NCI-H1417 treated with DMSO at 0.1 percent for 48 hours (cell line): Measurements from ENCODE around the gene EPHA4.
A peak's percentile ranks its signal among the peaks of the same experiment; 100 is the strongest.

Experiments used
- DNase-seq: peaks from one replicate; lab custom pipeline; 2025; lab: John Stamatoyannopoulos, UW

Gene EPHA4

DNA sequence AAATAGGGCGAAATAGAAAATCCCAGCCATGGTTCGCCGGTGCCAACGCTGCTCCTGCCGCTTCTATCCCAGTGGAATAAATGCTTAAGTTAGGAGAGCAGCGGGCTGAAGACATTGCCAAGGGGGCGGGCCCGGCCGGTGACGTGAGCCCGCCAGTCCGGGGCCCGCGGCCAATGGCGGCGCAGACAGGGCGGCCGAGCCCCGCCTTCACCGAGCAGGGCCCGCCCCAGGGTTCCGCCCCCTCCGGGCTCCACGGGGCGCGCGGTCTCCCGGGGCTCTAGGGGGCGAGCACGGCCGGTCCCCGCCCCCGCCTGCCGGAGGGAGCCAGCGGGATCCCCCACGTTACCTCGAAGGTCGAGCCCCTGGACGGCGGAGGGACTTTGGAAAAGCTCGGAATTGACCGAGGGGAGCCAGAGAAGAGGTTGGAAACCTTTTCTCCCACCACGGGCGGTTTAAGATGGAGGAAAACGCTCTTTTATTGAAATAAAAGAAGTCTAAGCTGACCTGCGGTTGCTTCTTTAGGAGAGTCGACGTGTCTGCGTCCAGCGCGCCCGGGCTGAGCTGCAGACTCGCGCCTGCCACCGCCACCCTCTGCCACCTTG is at the start of gene EPHA4:
Gene EPHA4 (minus strand): TSS at position 86 of the 602 bp plus-strand sequence. CDS start 56 bp downstream, at position 30.
- DNase-seq = no peak

DNA sequence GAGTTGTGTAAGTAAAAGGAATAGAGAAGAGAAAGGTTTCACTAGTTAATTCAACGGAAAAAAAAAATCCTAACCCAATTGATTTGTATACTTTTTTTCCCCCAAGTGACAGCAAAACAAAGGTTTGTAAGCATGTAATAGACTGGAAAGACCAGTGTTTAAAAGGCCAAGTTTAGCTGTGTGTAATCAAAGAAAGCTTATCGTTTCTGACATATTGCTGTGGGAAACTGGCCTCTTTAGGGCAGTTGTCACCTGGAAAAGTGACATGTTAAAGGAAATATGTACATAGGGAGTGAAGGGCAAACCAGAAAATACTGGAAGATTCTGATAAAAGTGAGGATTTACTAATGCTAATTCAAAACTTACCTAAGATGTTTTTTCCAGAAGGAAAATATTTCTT is 45.9 kb upstream of the EPHA4 start:
- DNase-seq = no peak

DNA sequence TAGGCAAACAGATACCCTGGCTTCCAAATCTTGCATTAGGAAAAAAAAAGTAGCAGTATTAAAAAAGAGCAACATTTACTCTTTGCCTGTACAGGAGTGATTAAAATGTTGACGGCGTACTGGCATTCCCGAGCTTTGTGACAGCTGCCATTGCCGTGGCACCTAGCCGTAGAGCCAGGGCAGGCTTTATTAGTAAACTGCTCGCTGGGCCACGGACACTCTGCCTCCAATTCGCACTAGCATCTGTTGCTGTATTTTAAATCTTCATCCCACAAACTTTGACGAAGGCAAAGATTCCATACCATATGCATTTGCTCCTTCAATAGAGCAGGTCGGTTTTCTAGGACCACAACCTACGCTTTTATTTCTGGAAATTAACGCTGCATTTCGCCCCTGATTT is 44.5 kb upstream of the EPHA4 start:
- DNase-seq = no peak

DNA sequence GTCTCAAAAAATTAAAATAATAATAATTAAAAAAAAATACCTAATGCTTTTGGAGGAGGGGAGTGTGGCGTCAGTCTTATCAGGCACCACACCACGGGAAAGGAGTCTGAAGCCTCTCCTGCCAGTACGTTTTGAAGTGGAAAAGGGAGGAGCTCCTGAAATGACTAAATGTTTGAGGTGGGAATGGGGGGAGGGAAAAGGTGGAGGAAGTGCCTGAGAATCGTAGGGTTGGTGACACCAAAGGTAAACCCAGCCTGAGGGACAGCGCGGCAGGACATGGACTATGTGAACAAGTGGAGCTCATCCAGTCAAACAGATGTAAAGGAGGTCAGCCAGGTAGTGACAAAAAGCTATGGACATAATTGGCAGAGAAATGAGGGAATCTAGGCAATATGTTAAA is 42.2 kb upstream of the EPHA4 start:
- DNase-seq = no peak

DNA sequence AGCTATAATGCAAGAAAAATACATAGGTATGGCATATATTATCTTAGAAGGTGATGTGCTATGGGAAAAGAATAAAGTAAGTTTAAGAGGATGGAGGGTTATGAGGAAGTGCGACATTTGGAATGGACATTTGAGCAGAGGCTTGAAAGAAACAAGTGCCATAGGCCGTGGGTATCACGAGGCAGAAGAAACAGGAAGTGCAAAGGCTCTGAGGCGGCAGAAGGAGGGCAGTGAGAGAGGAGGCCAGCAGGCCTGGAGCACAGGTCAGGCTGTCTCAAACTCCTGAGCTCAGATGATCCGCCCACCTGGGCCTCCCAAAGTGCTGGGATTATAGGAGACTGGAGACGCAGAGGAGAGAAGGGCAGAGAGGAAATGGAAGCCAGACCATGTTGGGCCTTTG is 40.7 kb upstream of the EPHA4 start:
- DNase-seq = no peak

DNA sequence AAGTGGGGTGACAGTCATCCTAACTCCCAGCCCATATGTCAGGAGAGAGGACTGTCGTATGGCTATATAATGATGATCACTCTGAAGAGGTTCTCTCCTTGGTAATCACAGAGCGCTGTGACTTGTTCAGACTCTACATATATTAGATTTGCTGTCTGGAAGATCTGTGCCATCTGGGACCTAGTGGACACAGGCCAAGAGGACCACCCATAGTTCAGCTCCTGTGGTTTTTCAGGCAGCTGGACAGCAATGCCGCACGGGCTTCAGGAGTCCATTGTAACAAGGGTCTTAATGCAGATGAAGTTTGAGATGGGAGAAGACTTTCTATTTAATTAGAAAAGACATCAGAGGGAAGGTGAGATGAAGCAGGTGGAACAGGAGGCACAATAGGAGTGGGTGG is 40.1 kb upstream of the EPHA4 start:
- DNase-seq = no peak

DNA sequence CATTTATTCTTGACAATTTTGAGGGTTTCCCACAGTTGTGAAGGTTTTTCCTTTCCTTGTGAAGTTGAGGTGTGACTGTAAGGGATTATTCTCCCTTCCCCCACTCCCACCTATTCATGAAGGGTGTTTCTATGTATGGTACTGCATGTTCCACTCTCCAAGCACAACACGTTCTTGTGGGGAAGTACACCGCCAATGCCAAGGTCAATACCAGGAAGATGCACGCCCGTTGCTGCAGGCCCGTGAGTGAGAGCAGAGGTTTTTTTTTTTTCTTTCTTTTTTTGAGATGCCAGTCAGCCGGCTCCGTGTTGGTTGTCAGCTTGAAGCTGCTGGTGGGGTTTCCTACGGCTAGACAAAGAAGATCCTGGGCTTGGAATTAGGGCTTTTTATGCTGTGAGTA is 38.6 kb upstream of the EPHA4 start:
- DNase-seq = no peak

DNA sequence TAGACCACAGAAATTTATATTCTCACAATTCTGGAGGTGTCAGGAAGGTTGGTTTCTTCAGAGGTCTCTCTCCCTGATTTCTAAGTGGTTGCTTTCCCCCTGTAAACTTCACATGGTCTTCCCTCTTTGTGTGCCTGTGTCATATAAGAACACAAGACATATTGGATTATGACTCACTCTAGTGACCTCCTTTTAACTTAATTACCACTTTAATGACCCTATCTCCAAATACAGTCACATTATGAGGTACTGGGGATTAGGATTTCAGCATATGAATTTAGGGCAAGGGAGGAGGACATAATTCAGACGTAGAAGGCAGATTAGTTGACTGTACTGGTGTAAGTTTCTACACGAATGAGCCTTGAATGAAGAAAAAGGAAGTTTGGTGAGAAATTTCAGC is 38.2 kb upstream of the EPHA4 start:
- DNase-seq = no peak

DNA sequence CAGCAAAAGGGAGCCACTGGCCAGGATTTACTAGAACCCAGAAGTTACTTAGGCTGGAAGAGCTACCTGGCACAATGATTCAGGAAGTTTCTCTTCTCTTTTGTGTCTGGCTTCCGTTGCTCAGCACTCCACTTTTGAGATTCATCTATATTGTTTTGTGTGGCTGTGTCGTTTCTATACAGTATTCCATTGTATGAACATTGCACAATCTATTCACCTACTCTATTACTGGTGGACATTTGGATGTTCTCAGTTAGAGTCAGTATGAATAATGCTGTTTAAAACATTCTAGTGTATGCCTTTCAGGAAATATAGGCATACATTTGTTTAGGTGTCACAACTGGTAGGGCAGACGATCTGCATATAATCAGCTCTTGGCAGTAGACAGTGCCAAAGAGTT is 36.3 kb upstream of the EPHA4 start:
- no peak for DNase-seq

DNA sequence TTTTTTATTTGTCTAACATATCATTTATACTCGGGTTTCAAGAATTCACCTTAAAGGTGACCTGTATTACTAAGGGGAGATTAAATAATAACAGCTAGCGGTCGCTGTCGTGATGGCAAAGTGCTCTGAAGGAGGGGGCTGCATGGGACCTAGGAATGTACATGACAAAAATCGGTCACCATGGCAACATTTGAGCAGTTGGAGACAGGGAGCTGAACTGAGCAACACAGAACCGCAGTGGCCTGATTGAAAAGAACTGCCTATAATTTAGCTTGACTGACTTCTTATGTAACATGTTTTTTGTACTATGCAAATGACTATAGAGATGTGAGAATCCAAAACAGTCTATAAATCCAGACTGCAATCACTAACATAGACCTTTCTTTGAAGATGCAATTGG is 34.3 kb upstream of the EPHA4 start:
- DNase-seq = no peak

DNA sequence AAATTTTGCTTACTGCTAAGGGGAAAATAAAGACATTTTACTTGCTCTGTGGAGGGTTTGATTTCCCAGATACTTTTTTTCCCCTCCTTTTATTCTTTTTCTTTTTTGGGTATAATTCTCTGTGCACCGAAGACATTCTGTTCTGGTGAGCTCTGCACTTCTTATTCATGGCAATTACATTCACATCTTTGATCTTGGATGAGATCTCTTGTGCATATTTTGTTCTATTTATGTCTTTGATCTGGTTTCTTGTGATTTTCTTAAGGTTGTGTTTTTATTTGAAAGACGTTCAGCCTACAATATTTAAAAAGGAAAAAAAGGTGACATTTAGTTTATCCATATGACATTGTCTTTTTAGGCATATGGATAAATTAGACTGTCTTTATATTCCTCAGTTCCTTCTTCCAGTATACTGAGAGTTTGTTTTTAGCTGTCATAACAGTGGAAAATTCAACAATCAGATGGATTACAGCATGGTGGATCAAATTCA is 33.7 kb upstream of the EPHA4 start:
- no peak for DNase-seq

DNA sequence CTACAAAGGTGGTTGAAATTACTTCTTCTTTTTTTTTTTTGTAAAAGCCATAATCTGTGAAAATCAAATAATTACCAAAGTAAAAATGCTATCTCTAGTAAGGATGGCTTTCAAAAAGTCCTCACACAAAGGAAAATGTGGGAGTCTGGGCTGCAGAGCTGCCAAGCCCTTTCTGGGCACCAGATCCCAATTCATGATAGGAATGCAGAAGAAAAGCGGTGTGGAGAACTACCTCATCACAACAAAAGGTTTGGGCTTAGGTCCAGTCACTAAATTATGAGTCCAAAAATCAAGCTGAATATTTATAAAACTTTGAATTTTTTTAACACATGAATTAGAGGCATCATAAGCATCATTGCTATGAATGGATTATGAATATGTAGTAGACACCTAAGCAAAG is 30.8 kb upstream of the EPHA4 start:
- DNase-seq = no peak

DNA sequence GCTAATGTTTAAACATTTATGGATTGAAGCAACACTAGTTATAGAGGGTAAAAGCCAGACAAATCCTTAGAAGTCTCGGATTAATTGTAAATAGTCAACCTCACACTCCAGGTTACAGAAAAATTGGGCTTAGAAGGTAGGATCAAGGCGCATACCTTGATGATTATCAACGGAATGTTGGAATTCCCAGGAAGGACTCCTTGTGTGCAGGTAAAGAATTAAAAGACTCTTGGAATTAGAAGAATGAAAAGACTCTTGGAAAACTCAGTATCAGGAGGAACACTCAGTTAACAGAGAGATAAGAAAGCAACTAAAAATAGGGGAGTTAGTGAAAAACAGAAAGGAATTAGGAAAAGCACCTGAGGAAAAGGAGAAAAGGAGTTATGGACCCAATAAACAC is 29.3 kb upstream of the EPHA4 start:
- no peak for DNase-seq

DNA sequence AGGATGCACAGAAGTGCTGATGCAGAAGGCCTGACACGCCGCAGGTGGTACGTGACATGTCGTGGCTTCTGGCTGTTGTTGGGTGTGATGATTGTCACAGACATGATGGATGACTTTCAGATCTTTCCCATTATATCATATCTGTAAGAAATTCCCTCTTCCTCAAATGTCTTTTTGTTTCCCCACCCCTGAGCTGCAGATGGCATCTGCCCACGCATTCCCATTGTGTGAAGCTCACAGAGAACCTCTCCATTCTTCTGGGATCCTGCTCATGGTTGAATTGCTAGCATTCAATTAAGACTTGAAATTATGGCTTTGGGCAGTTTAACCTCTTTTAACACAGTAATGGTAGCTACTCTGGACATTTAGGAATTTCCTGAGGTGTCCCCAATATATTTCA is 28.3 kb upstream of the EPHA4 start:
- no peak for DNase-seq

DNA sequence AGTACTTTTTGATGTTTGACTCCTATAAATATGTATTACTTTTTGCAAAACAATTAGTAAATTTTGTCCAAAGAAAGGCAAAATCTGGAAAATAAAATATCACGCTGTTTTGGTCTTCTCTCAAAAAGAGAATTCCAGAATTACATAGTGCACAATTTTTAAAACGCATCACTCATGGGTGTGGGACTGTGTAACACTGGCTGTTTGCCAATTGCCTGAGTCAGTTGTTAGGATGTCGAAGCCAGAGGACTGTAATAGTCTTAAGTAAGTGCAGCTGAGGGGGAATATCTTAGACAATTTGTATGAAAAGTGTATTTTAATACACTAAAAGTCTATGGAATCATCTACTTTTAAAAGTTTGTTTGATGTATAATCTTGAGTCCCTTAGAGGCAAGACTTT is 24.1 kb upstream of the EPHA4 start:
- no peak for DNase-seq

DNA sequence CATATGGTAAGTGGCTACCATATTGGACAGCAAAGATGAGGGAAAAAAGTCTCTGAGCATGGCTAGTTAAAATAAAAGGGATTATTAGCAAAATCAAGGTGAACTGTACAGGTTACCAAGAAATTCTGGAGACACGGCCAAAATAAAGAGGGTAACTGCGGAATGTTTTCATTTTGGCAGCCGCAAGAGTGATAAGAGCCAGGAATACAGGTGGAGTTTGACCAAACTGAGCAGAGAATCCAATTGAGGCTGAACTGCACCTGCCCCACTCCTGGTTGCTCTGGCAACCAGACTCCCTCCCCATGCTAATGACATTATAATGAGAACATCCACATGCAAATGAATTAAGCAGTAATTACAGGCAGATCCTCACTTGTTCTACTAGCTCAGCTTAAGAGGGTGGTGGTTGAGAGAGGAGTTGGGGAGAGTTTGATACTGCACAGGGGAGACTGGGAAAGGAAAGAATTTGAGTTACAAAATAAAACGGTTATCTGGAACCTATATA is 18.8 kb upstream of the EPHA4 start:
- no peak for DNase-seq

DNA sequence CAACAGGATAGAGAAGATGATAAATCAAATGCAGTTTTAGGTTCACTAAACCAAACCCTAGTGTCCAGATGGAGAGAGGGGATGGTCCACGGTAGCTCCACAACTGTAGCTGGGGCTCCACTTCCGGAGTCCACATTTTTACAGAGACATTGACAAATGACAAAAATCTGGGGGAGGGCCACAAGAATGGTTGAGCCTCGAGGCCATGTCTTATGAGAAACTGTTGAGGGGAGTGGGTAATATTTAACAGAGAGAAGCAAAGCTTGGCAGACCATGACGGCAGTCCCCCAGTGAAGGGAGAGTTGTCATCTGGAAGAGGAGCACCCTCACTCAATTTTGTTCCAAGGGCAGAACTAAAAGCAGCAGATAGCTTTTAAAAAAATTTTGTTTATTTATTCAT is 17.6 kb upstream of the EPHA4 start:
- no peak for DNase-seq

DNA sequence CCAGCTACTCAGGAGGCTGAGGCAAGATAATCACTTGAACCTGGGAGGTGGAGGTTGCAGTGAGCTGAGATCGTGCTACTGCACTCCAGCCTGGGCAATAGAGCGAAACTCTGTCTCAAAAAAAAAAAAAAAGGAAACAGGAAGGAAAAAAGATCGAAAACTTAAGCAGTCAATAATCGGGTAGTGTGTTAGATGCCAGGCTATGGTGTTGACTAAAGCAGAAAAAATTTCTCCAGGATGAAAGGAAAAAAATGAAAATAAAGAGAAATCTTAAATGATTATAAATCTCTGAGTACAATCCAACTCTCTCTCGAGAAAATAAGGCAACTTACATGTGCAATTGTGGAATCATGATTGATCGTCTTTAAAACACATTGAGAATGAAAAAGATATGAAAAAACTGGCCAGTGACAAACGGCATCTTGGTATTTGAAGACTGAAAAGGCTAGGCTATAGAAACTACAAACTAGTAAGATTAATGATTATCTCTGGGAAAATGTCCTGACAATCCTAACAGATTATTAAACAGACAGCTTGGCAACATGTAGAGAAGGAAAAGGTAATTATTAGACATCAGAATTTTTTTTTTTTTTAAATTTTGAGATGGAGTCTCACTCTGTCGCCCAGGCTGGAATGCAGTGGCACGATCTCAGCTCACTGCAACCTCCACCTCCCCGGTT is 16.3 kb upstream of the EPHA4 start:
- no peak for DNase-seq

DNA sequence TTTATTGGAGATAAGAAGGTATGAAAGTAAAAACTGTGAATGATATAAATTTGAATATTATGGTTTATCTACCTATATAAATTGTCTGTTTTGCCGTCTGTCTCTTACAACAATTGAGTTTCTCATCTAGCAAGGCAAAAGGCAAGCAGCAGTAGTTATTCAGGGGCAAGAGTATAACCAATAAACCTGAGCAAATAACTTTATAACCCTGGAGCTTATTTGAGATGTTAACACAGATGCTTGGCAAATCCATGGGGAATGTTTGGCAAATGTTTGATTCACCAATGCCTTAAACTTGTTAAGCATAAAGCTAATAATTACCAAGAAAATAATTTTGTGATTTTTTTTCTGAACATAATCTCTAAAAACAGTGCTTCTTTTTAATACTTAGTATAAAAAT is 9.9 kb upstream of the EPHA4 start:
- no peak for DNase-seq

DNA sequence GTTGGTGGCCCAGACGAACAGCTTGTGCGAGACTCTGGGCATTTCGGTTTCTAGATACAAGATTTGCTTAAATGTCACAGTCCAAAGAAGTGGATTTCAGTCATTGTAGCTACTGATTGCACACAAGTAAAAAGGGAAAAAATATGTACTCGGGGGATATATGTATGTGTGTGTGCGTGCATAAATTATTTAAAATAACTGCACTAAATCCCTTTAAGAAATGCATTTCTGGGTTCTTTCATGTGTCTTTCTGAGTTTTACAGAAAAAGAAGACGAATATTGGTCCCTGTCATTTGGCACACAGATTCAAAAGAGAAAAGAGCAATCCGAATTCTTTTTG is 2.1 kb upstream of the EPHA4 start:
- no peak for DNase-seq

DNA sequence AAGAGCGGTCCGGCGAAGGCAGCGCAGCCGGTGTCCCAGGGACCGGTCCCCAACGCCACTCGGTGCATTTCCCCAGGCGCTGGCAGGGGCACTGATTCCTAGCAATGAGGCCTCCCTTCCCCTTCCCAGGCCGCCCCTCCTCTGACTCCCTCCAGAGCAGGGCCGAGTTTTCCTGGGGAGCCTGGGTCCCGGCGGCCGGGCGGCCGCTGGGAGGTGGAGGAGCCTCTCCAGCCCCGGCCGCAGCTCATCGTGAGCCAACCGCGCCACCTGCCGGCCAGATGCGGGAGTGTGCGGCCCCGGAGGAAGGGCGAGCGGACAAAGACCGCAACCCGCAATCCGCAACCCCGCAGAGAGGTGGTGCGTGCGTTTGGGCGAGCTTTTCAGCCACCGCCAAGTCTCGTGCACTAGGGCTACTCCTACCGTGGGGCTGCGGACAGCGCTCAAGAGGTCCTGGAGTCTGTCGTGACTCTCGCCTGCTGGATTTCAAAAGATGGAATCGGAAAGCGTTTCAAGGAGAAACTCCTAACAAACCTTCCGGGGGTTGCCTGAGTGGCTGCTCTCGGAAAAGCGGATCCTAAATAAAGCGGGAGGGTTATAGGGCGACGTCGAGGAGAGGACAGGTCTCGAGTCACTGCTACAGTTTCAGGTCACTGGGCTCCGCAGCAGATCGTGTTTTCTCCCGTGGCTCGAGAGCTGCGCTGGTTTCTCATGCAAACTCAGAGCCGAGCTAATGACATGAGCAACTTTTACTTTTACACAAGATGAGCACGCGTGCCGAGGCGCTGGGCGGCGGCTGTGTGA is 1.5 kb upstream of the EPHA4 start:
- DNase-seq = peak; percentile 30

DNA sequence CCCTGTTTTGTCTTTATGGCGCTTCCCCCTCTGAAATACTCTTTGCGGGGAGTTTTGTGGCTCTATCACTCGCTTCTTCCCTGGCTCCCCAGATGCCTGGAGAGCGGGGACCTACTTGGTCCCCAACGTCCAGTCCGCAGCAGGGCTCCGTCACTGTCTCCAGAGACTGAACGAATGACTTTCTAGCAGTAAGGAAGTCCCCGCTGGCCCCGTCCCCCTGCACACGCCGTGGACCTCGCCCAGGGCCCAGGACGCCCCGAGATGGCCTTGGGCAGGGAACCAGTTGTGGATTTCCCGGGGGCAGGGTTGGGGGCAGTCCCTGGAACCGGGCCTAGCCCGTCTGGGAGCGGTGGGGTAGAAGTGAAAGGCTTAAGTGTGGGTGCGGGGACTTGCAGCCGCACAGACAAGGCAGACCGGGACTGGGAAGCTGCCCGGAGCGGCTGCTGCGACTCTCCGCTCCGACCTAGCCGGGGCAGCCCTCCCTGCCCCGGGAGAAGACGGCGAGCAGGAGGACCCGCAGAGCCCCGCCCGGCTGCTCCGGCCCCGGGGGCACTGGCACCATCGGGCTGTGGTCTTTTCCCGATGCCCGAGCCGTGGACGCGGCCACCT is 821 bp upstream of the EPHA4 start:
- no peak for DNase-seq
